DND-41 (cell line): ENCODE measurements around the gene FAM98B.

Source experiments
- CTCF ChIP-seq: IDR thresholded peaks from 2 replicates; pipeline ENCODE4 v1.5.1; 2012; ENCODE audit warnings: borderline replicate concordance, low read length, moderate library complexity, mild to moderate bottlenecking; ENCODE audit not compliant: poor library complexity, severe bottlenecking; ENCODE audit errors: extremely low read depth
- EZH2 ChIP-seq: IDR thresholded peaks from 3 replicates; pipeline ENCODE4 v1.6.1; 2012; ENCODE audit warnings: borderline replicate concordance, low read depth, mild to moderate bottlenecking, moderate library complexity, low read length, inconsistent platforms; ENCODE audit not compliant: severe bottlenecking

- no peak for TF ChIP-seq EZH2
- TF ChIP-seq CTCF, result no peak
These were observed 41.5 kb upstream of the FAM98B start for GRCh38 chr15:38412466-38412865.
